Measurements from ENCODE around the gene CSNK1G1. TPM values are rescaled to one million over a fixed set of nuclear protein-coding genes. Genes with fewer than 3 reads are reported as not detected.
"Not testable (repeated sequence)": the region's sequence is repeated elsewhere in the genome, so short reads cannot be mapped to it uniquely, and the experiment has no call there.

Gene CSNK1G1
- total and polyA plus RNA-seq, 2 experiments from 2014 or later: 8.7 to 18.0 TPM

- Histone ChIP-seq H3K36me3 (no peaks in the 10 kb centered on the region), H3K27ac (no peak overlapping the region), H3K4me1 (ENCODE audit: low read depth) (peaks cover 17% of the 10 kb centered on the region), H3K4me3 (no peak overlapping the region), H3K27me3 (no peaks in the 10 kb centered on the region), H3K9me3 (ENCODE audit: low read depth) (no peaks in the 10 kb centered on the region)
- no peak for TF ChIP-seq CTCF (IDR thresholded peaks at IDR 0.05; ENCODE audit: low read depth, low read length)
- no peak for DNase-seq (ENCODE audit: low read depth in 1 of 2, low spot score in 1 of 2)
Measured at GRCh38 chr15:64223882-64224281, 132.1 kb downstream of the CSNK1G1 start.

DNA sequence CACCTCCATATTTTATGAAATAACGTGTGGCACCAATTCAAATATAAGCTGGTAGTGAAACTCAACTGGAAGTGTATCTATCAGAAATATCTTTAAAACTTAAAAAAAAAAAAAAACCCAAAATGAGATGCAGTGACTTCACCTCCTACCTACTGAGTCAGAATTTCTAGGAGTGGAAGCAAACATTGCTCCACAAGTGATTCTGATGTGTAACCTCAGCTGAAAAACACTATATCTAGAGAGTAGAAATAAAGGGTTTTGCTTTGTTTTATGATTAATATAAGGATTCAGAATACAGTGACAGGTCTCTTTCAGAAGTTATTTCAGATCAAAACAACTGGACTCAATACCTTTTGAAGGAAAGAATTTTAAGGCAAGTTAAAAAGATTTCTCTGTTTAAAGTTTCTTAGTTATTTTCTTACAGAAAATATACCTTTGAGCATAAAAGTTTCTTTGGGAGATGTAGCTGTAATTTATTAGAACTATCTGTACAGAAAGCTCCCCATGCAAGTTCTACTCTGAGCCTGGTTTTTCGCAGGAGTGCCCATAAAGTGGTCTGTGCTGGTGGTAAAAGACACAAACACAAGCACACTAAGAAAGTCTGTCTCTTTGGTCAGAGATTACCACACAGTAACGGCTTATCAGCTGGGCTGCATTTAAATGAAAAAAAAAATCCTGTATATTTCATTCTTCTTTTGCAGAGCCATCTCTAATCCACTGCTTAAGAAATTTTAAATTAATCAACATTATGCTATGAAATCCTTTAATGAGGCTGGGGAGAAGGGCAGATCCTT lies 133.2 kb downstream of the CSNK1G1 start:
- DNase-seq (ENCODE audit: low read depth in 1 of 2, low spot score in 1 of 2): peak in 1 of 2 donors; percentile 29
- H3K27me3 ChIP-seq: no peaks in the 10 kb centered on the region
- no peaks in the 10 kb centered on the region for H3K36me3 ChIP-seq
- H3K4me3 ChIP-seq: no peak overlapping the region
- H3K27ac ChIP-seq: no peak overlapping the region
- no peaks in the 10 kb centered on the region for H3K9me3 ChIP-seq (ENCODE audit: low read depth)
- peaks cover 17% of the 10 kb centered on the region for H3K4me1 ChIP-seq (ENCODE audit: low read depth)
- TF ChIP-seq CTCF (IDR thresholded peaks at IDR 0.05; ENCODE audit: low read depth, low read length): no peak

GRCh38 chr15:64221911-64222310 lies 134.1 kb downstream of the CSNK1G1 start:
- not testable (repeated sequence) for H3K36me3 ChIP-seq; DNase-seq (ENCODE audit: low read depth in 1 of 2, low spot score in 1 of 2); H3K27me3 ChIP-seq; H3K9me3 ChIP-seq (ENCODE audit: low read depth); H3K4me3 ChIP-seq; H3K27ac ChIP-seq
- peaks cover 22% of the 10 kb centered on the region for H3K4me1 ChIP-seq (ENCODE audit: low read depth)

DNA sequence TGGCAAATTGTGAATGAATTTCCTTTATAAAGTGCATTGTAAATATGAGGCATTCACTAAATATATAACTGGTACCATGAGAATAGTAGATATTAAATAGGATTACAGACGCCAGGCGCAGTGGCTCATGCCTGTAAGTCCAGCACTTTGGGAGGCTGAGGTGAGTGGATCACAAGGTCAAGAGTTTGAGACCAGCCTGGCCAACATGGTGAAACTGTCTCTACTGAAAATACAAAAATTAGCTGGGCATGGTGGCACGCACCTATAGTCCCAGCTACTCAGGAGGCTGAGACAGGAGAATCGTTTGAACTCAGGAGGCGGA lies 138.6 kb downstream of the CSNK1G1 start:
- peaks cover 15% of the 10 kb centered on the region for H3K36me3 ChIP-seq
- H3K9me3 ChIP-seq (ENCODE audit: low read depth); DNase-seq (ENCODE audit: low read depth in 1 of 2, low spot score in 1 of 2); H3K4me3 ChIP-seq; H3K27me3 ChIP-seq; H3K4me1 ChIP-seq (ENCODE audit: low read depth): not testable (repeated sequence)
- peak overlapping the region; percentile 79 for H3K27ac ChIP-seq

GRCh38 chr15:64216730-64217428 lies 139.1 kb downstream of the CSNK1G1 start:
- Histone ChIP-seq H3K4me1 (ENCODE audit: low read depth) (peaks cover 8% of the 10 kb centered on the region), H3K36me3 (peaks cover 16% of the 10 kb centered on the region), H3K27me3 (no peaks in the 10 kb centered on the region), H3K27ac (peak overlapping the region; percentile 79), H3K9me3 (ENCODE audit: low read depth) (no peaks in the 10 kb centered on the region), H3K4me3 (no peak overlapping the region)
- DNase-seq (ENCODE audit: low read depth in 1 of 2, low spot score in 1 of 2): peak; percentile 30 to 52
- no peak for TF ChIP-seq CTCF (IDR thresholded peaks at IDR 0.05; ENCODE audit: low read depth, low read length)

- TF ChIP-seq CTCF (IDR thresholded peaks at IDR 0.05; ENCODE audit: low read depth, low read length): no peak
- no peak for DNase-seq (ENCODE audit: low read depth in 1 of 2, low spot score in 1 of 2)
- H3K9me3 ChIP-seq (ENCODE audit: low read depth): no peaks in the 10 kb centered on the region
- peaks cover 16% of the 10 kb centered on the region for H3K36me3 ChIP-seq
- no peak overlapping the region for H3K4me3 ChIP-seq
- no peaks in the 10 kb centered on the region for H3K27me3 ChIP-seq
- H3K27ac ChIP-seq: no peak overlapping the region
- H3K4me1 ChIP-seq (ENCODE audit: low read depth): peaks cover 8% of the 10 kb centered on the region
Measured at GRCh38 chr15:64216196-64216595, 139.8 kb downstream of the CSNK1G1 start.

Measured in cardiac muscle cell (in vitro differentiated cells and primary cell).